Measurements from ENCODE around the gene PSMB9. TPM values are rescaled to one million over a fixed set of nuclear protein-coding genes. Genes with fewer than 3 reads are reported as not detected.

The PSMB9 gene
- total RNA-seq, 1 donor = 10.8 TPM

GRCh38 chr6:32894085-32895005 is 40.4 kb downstream of the PSMB9 start:
- peak overlapping the region; percentile 73 for H3K4me3 ChIP-seq (ENCODE audit: low read depth, low read length)
- no peak for TF ChIP-seq CTCF (IDR thresholded peaks at IDR 0.05; ENCODE audit: insufficient read depth, low read length)
- DNase-seq (ENCODE audit: low read depth) = peak; percentile 91

GRCh38 chr6:32895006-32895345 is 41.0 kb downstream of the PSMB9 start:
- DNase-seq (ENCODE audit: low read depth) = no peak
- TF ChIP-seq CTCF (IDR thresholded peaks at IDR 0.05; ENCODE audit: insufficient read depth, low read length) = no peak
- H3K4me3 ChIP-seq (ENCODE audit: low read depth, low read length) = peak overlapping the region; percentile 73

- no peak for TF ChIP-seq CTCF (IDR thresholded peaks at IDR 0.05; ENCODE audit: insufficient read depth, low read length)
- DNase-seq (ENCODE audit: low read depth) = no peak
- H3K4me3 ChIP-seq (ENCODE audit: low read depth, low read length) = no peak overlapping the region
These were observed 50.0 kb downstream of the PSMB9 start for GRCh38 chr6:32903952-32904351.

- no peak for TF ChIP-seq CTCF (IDR thresholded peaks at IDR 0.05; ENCODE audit: insufficient read depth, low read length)
- DNase-seq (ENCODE audit: low read depth) = no peak
These were observed 51.1 kb downstream of the PSMB9 start for GRCh38 chr6:32905078-32905477.

GRCh38 chr6:32906539-32906938 is 52.5 kb downstream of the PSMB9 start:
- peak; percentile 58 for DNase-seq (ENCODE audit: low read depth)
- H3K4me3 ChIP-seq (ENCODE audit: low read depth, low read length) = no peak overlapping the region
- TF ChIP-seq CTCF (IDR thresholded peaks at IDR 0.05; ENCODE audit: insufficient read depth, low read length) = no peak

More at GRCh38 chr6:32905078-32905477, 51.1 kb downstream of the PSMB9 start:
- H3K4me3 ChIP-seq (ENCODE audit: low read depth, low read length) = no peak overlapping the region

GRCh38 chr6:32908897-32909296 is 54.9 kb downstream of the PSMB9 start:
- H3K4me3 ChIP-seq (ENCODE audit: low read depth, low read length) = no peak overlapping the region
- no peak for DNase-seq (ENCODE audit: low read depth)
- no peak for TF ChIP-seq CTCF (IDR thresholded peaks at IDR 0.05; ENCODE audit: insufficient read depth, low read length)

Small RNA genes lying within 50 kb of the gene (small RNA-seq; reads per million reads assigned to genes)
- not detected for gene HLA-Z

Other genes starting within 250 kb of the PSMB9 start
- not detected in 2 replicates for gene HLA-DQA1, start 216.8 kb upstream of the PSMB9 start, total RNA-seq (ENCODE audit: low replicate concordance)
- gene HLA-DQB1, start 187.5 kb upstream of the PSMB9 start, total RNA-seq (ENCODE audit: low replicate concordance) = not detected in 2 replicates
- gene HLA-DQA2, start 112.8 kb upstream of the PSMB9 start, total RNA-seq (ENCODE audit: low replicate concordance) = not detected in 2 replicates
- not detected in 2 replicates for gene HLA-DQB2, start 90.7 kb upstream of the PSMB9 start, total RNA-seq (ENCODE audit: low replicate concordance)
- gene HLA-DOB, start 37.2 kb upstream of the PSMB9 start, total RNA-seq (ENCODE audit: low replicate concordance) = 2.6 TPM in 1 of 2 replicates, not detected in the other
- gene TAP2, start 15.5 kb upstream of the PSMB9 start, total RNA-seq (ENCODE audit: low replicate concordance) = 12.4 and 17.0 TPM in 2 replicates
- gene PSMB8, start 10.1 kb upstream of the PSMB9 start, total RNA-seq (ENCODE audit: low replicate concordance) = 36.2 and 38.0 TPM in 2 replicates
- 11.9 and 25.2 TPM in 2 replicates for gene TAP1, start 488 bp upstream of the PSMB9 start, total RNA-seq (ENCODE audit: low replicate concordance)
- 0.09 TPM in 1 of 2 replicates, not detected in the other for gene HLA-DMB, start 86.8 kb downstream of the PSMB9 start, total RNA-seq (ENCODE audit: low replicate concordance)
- 1.6 and 2.1 TPM in 2 replicates for gene HLA-DMA, start 98.9 kb downstream of the PSMB9 start, total RNA-seq (ENCODE audit: low replicate concordance)
- 145 and 157 TPM in 2 replicates for gene BRD2, start 114.4 kb downstream of the PSMB9 start, total RNA-seq (ENCODE audit: low replicate concordance)
- not detected in 2 replicates for gene HLA-DOA, start 155.4 kb downstream of the PSMB9 start, total RNA-seq (ENCODE audit: low replicate concordance)
- 0.18 and 1.8 TPM in 2 replicates for gene HLA-DPA1, start 219.5 kb downstream of the PSMB9 start, total RNA-seq (ENCODE audit: low replicate concordance)
- 0.27 and 3.8 TPM in 2 replicates for gene HLA-DPB1, start 221.8 kb downstream of the PSMB9 start, total RNA-seq (ENCODE audit: low replicate concordance)